GM21381 (cell line): ENCODE results near the gene TMCO6.
"Not testable (repeated sequence)": the region's sequence is repeated elsewhere in the genome, so short reads cannot be mapped to it uniquely, and the experiment has no call there.

Experiments used
- ATAC-seq: cut with Tn5 transposase; IDR thresholded peaks from one replicate; pipeline ENCODE4 v1.9.1; 2021; ENCODE audit warnings: mild to moderate bottlenecking, moderate library complexity; ENCODE audit not compliant: unreplicated experiment

The TMCO6 gene

GRCh38 chr5:140639148-140639981 lies at the start of gene TMCO6:
TSS of gene TMCO6 (plus strand) at chr5:140639451. CDS start at chr5:140639528, 77 bp downstream.
- peak; percentile 97 for ATAC-seq

GRCh38 chr5:140590861-140591260 lies 48.4 kb upstream of the TMCO6 start:
- no peak for ATAC-seq

GRCh38 chr5:140591747-140592372 lies 47.4 kb upstream of the TMCO6 start:
- ATAC-seq = no peak

GRCh38 chr5:140593070-140593469 lies 46.2 kb upstream of the TMCO6 start:
- ATAC-seq = not testable (repeated sequence)

- no peak for ATAC-seq
Measured at GRCh38 chr5:140594169-140594568, 45.1 kb upstream of the TMCO6 start.

- no peak for ATAC-seq
Measured at GRCh38 chr5:140595538-140596300, 43.5 kb upstream of the TMCO6 start.

- no peak for ATAC-seq
Measured at GRCh38 chr5:140596321-140596741, 42.9 kb upstream of the TMCO6 start.

- ATAC-seq = no peak
Measured at GRCh38 chr5:140598836-140599235, 40.4 kb upstream of the TMCO6 start.

GRCh38 chr5:140600096-140600495 lies 39.2 kb upstream of the TMCO6 start:
- no peak for ATAC-seq

GRCh38 chr5:140602147-140602546 lies 37.1 kb upstream of the TMCO6 start:
- no peak for ATAC-seq

GRCh38 chr5:140603446-140603698 lies 35.9 kb upstream of the TMCO6 start:
- not testable (repeated sequence) for ATAC-seq

- ATAC-seq = no peak
Measured at GRCh38 chr5:140603734-140604133, 35.5 kb upstream of the TMCO6 start.

- ATAC-seq = no peak
Measured at GRCh38 chr5:140605879-140606278, 33.4 kb upstream of the TMCO6 start.

GRCh38 chr5:140607031-140607430 lies 32.2 kb upstream of the TMCO6 start:
- no peak for ATAC-seq

- ATAC-seq = no peak
Measured at GRCh38 chr5:140608722-140609121, 30.5 kb upstream of the TMCO6 start.

- no peak for ATAC-seq
Measured at GRCh38 chr5:140609126-140609525, 30.1 kb upstream of the TMCO6 start.

- no peak for ATAC-seq
Measured at GRCh38 chr5:140611020-140611521, 28.2 kb upstream of the TMCO6 start.

GRCh38 chr5:140622301-140622700 lies 16.9 kb upstream of the TMCO6 start:
- no peak for ATAC-seq

- ATAC-seq = not testable (repeated sequence)
Measured at GRCh38 chr5:140623061-140623460, 16.2 kb upstream of the TMCO6 start.

- not testable (repeated sequence) for ATAC-seq
Measured at GRCh38 chr5:140624886-140625285, 14.4 kb upstream of the TMCO6 start.

GRCh38 chr5:140627972-140628371 lies 11.3 kb upstream of the TMCO6 start:
- no peak for ATAC-seq

- ATAC-seq = no peak
Measured at GRCh38 chr5:140628711-140629110, 10.5 kb upstream of the TMCO6 start.
